Measurements from ENCODE around the gene IGFL4.

DNA sequence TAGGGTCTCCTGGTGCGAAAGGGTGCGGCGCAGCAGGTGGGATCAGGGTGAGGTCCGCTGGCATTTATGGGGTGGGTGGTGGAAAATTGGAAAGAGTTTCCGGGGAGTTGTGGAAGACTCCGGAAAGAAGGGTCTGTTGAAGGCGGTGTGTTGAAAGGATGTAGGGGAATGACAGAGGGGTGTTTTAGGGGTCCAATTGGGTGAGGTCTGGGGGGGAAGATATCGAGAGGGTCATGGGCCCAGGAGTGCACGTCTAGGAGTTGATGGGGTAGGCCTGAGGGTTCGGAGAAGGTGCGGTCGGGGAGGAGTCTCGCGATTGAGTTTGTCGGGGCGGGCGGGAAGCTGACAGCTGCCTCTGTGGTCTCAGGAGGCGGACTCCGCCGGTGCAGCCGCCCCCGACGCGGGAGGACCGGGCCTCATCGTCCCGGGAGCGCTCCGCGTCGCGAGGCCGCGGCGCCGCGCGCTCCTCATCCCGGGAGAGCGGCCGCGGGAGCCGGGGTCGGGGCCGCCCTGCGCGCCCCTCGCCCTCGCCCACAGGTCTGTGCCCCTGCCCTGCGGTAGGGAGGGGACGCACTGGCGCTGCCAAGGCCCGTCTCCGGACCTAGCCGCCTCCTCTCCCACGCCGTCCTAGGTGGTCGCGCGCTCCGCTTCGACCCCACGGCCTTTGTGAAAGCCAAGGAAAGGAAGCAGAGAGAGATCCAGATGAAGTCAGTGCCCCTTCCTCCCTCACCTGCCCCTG, 24.9 kb downstream of the IGFL4 start:
- TF ChIP-seq, protein P1, sequence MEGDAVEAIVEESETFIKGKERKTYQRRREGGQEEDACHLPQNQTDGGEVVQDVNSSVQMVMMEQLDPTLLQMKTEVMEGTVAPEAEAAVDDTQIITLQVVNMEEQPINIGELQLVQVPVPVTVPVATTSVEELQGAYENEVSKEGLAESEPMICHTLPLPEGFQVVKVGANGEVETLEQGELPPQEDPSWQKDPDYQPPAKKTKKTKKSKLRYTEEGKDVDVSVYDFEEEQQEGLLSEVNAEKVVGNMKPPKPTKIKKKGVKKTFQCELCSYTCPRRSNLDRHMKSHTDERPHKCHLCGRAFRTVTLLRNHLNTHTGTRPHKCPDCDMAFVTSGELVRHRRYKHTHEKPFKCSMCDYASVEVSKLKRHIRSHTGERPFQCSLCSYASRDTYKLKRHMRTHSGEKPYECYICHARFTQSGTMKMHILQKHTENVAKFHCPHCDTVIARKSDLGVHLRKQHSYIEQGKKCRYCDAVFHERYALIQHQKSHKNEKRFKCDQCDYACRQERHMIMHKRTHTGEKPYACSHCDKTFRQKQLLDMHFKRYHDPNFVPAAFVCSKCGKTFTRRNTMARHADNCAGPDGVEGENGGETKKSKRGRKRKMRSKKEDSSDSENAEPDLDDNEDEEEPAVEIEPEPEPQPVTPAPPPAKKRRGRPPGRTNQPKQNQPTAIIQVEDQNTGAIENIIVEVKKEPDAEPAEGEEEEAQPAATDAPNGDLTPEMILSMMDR (IDR thresholded peaks at IDR 0.05): no peak
- TF ChIP-seq POLR2A (IDR thresholded peaks at IDR 0.05): no peak
